Fibroblast of the conjunctiva (primary cell): Measurements from ENCODE around the gene PKDCC.
"Not testable (repeated sequence)": the region's sequence is repeated elsewhere in the genome, so short reads cannot be mapped to it uniquely, and the experiment has no call there.

Experiments used
- DNase-seq: peaks from one replicate; pipeline ENCODE4 v3.0.0-alpha.2; 2010; ENCODE audit warnings: low read depth

PKDCC gene

DNA sequence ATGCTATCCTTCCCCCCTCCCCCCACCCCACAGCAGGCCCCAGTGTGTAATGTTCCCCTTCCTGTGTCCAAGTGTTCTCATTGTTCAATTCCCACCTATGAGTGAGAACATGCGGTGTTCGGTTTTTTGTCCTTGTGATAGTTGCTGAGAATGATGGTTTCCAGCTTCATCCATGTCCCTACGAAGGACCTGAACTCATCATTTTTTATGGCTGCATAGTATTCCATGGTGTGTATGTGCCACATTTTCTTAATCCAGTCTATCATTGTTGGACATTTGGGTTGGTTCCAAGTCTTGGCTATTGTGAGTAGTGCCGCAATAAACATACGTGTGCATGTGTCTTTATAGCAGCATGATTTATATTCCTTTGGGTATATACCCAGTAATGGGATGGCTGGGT lies 17.9 kb downstream of the PKDCC start:
- not testable (repeated sequence) for DNase-seq

DNA sequence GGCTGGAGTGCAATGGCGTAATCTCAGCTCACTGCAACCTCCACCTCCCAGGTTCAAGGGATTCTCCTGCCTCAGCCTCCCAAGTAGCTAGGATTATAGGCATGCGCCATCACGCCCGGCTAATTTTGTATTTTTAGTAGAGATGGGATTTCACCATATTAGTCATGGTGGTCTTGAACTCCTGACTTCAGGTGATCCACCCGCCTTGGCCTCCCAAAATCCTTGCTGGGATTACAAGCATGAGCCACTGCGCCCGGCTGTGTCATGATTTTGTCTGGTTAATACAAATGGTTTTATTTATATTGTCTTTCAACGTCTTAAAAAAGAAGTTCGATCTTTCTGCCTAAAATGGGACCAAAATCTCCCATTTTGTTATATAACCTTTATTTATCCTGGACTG lies 19.2 kb downstream of the PKDCC start:
- not testable (repeated sequence) for DNase-seq

DNA sequence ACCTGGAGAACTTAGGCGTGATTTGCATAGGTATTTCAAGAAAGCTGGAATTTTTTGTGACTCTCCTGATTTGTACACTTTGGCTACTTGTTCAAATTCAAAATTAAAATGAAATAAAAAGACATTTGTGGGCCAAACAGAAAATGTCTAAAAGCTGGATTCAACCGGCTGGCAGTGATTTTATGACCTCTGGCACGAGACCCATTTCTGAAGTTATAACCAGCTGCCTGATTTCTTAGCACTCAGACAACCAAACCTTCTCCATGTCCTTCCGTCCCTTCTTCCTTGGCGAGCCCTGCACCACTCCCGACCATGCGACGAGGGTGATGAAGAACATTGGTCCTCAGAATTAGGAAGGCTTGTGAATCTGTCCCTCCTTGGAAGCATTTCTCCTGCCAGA lies 19.7 kb downstream of the PKDCC start:
- DNase-seq, result no peak

DNA sequence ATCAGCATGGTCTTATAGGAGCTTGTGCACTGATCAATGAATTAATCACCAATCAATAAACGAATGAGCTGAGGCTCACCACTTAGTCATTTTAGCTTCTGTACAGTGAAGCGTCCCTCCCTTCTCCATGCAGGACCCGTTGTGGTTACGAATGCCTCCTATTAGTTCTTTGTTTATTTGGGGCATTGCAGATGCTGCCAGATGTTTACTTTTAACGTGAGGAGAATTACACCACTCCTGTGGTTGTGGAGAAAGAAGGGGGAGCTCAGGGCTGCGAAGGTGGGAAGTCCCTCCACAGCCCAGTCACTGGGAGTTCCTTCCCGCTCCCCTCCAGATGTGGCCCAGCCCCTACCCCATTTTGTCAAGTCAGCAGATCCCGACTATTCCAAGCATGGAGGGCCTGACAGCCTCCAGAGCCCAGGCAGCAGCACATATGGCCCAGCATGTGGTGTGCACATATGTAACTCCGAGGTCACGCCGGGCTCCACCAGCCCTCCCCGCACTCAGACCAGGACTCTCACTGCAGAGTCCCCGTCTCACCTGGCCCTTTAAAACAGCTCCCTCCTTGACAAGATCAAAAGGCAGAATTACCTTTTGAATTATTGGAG lies 20.9 kb downstream of the PKDCC start:
- DNase-seq, result no peak

DNA sequence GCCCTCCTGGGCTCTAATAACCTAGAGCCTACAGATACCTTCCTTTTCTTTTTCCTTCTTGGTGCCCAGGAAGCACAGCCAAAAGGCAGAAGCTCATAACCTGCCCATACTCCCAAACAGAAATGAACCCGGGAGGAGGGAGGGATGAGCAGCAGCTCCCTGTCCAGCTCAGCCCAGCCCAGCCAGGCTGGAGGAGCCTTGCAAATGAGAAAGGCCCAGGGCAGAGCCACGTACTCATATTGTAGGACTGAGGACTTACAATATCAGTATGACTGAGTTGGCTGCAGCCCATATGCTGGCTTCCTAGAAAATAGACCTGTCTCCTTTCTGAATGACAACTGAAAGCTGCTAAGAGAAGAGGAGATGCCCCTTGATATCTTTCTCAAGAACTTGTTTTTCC lies 21.7 kb downstream of the PKDCC start:
- no peak for DNase-seq

DNA sequence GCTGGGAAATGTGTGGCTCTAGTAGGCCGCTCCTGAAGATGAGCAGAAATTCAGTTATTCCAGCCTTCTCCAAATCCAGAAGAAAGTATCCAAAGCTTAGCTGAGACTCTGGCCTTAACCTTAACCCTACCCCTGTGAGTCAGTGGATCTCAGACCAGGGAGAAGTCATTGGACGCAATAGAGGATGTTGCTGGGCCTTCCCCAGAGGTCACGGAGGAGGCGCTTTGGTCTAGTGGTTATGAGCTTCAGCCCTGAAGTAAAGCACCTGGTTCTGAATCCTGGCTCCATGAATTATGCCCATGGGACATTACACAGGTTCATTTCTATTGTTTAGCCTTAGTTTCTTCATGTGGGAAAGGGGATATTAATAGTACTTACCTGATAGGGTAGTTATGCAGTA lies 24.0 kb downstream of the PKDCC start:
- no peak for DNase-seq

DNA sequence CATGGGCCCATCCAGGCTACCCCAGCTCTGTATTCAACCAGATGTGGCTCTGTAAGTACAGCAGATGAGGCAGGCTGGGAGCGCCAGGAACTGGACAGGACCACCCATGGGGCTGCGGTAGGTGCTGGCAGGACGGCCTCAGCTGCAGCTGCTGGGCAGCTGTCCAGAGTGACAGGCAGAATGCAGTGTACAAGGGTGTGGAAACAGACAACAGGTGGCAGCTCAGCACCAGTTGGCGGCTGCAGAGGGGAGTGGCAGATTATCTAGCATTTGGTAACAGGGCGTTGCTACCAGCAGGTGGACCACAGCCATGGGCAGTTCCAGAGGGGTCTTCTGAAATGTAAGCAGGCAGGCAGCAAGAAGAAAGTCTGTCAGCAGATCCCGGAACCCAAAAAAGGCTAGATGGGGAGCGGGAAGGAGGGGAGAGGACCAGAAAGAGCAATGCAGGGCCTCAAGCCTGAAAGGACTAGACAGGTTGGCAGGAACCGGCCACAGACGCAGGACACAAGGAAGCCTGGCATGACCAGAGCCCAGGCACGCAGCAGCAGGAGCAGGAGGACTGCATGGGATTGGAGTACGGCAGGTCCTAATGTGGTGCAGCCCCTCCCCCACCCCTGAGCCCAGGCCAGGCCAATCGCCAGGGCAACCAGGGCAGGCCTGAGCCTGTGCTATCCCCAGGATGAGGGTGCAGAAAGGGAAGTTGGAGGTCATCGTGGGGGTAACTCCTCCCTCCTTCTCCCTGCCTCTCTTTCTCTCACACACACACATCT lies 24.7 kb downstream of the PKDCC start:
- DNase-seq, result no peak

DNA sequence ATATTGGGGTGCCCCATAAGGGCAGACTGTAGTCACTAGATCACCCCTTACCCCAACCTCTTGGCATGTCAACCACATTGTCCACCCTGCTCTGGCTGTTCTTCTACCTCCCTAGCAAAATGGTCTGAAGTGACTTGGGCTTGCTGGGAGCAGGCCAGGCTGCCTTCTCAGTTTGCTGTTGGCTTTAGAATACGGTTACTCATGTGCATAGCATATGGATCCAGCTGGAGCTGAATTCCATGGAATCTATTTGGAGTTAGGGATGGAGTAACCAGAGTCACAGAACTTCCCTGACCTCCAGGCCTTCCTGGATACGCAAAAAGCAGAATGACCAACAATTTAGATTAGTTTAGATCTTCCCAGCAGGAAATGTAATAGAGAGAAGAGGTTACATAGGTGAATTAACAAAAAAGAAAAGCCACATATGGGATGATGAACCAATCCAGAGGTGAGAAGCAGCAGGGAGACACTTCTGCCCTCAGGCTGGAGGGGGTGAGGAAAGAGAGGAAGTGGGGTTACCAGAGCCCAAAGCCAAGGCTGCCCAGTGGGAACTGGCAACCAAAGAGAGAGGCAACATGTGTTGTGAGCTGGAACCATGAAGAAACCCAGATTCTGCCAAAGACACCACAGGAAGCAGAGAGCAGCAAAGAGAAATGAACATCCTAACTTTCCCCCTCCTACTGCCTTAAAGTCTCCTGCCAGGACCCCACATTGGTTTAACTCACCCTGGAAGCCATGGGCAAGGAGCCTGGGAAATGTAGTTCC lies 26.1 kb downstream of the PKDCC start:
- DNase-seq, result no peak

DNA sequence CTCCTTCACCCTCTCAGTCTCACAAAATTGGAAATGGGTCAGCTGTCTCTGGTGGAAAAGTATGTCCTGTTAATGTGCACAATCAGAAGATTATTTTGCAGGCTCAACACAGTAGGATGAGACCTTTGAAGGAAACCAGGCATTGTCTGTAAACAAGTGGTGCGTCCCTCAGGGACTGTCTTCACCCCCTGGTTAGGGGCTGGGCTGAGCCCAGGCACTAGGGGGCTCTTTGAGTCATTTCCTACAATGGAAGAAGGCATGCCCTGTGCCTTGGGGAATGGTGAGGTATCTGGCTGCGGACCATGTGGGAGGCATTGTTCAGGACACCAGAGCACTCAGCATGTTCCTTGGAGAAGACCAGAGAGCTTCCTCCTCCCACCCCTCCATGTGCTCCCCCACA lies 26.8 kb downstream of the PKDCC start:
- DNase-seq, result no peak

DNA sequence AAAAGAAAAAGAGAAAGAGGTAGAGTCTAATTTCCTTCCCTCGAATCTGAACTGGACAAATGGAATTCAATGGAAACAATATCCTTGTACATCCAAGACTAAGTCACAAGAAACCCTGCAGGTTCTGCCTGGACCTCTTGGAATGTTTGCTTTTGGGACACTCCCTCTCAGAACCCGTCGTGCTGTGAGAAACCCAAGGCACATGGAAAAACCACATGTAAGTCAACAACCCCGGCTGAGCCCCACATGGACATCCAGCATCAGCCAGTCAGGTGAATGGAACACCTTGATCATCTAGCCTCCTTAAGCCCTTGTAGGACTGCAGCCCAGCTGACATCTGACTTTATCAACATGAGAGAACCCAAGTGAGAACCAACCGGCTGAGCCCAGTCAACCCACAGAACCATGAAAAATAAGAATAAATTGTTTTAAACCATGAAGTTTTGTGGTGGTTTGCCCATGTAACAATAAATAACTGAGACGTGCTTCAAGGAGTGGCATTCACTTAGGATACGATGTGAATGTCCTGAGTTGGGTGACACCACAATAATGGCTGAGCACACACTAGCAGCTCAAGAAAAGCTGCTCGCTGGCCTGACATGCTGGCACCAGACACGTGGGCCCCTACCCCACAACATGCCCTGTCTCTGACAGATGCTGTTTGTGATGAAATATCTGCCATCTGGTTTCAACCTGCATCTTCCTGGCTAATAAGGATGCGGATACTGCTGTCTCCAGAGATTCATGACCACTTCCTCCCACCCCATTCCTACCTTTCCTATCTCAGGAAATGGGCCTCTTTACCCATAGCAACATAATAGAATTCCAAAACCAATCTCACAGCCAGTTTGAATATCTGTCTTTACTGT lies 28.8 kb downstream of the PKDCC start:
- no peak for DNase-seq

DNA sequence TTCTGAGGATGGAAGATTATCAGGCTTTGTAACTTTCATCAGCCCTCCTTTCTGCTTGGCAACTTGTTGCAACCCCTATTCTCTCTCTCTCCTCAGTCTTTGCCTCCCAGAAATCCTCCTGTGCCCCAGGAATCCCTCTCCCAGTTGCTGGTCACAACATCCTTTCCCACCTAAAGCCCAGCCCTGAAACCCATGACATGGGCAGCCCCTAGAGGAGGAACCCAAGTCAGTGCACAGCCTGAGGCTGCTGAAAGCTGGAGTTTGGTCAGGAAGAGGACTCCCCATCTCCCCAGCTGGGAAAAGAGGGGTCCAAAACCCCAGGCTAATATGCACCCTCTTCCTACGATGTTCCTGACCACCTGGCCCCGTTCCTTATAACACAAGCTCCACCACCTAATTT lies 29.5 kb downstream of the PKDCC start:
- DNase-seq, result no peak

DNA sequence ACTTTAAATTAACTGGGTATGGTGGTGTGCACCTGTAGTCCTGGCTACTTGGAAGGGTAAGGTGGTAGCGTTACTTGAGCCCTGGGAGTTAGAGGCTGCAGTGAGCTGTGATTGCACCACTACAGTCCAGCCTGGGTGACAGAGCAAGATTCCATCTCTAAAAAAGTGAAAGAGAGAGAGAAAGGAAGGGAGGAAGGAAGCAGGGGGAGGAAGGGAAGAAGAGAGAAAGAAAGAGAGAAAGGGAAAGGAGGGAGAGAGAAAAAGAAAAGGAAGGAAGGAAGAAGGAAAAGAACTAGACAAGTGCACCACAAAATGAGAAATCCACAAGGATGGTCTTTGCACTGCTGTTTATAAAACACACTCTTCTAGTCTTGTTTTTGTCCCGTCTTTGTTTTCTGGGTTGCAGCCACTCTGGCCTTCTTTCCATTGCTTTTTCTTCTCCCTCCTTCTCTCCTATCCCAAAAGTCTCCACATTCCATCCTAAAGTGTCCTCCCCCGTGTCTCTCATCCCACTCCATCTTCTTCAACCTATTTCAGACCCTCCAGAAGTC lies 32.0 kb downstream of the PKDCC start:
- DNase-seq, result no peak

DNA sequence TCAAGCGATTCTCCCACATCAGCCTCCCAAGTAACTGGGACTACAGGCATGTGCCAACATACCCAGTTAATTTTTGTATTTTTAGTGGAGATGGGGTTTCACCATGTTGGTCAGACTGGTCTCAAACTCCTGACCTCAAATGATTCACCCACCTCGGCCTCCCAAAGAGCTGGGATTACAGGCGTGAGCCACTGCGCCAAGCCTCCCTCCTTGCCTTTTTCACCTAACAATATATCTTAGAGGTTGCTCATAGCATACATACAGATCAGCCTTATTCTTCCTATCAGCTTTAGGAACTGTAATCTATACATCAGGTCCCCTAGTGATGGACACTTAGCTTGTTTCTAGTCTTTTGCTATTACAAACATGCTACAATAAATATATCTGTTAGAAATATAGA lies 33.3 kb downstream of the PKDCC start:
- DNase-seq, result not testable (repeated sequence)

DNA sequence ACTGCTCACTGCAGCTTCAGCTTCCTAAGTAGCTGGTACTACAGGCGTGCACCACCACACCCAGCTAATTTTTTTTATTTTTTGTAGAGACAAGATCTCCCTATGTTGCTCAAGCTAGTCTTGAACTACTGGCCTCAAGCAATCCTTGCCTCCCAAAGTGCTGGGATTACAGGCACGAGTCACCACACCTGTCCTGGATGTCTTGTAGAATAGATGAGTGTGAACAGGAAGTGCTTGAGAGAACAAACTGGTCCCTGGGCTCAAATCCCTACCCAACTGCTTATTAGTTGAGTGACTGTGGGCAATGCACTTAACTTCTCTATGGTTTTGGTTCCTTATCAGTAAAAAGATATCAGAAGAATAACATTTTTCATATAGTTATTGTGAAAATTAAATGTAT lies 34.2 kb downstream of the PKDCC start:
- DNase-seq, result no peak

DNA sequence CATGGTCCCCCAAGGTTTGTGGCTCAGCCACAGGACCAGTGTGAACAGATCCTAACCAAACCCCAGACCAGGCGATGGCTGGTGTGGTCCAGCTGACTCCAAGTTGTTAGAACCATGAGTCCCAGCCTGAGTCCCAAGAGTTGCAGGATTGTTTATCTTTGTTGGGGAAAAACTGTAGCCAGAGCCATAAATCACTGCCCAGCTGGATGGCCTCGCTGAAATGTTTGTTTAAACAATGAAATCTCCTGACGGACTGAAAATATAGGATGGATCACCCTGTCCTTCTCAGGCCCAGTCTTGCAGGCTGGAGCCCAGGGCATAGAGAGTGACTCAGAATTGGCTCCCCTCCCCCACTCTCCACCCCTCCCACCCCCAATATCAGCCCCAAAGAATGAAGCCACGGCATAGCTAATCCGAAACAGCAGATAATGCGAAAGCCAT lies 36.4 kb downstream of the PKDCC start:
- no peak for DNase-seq

DNA sequence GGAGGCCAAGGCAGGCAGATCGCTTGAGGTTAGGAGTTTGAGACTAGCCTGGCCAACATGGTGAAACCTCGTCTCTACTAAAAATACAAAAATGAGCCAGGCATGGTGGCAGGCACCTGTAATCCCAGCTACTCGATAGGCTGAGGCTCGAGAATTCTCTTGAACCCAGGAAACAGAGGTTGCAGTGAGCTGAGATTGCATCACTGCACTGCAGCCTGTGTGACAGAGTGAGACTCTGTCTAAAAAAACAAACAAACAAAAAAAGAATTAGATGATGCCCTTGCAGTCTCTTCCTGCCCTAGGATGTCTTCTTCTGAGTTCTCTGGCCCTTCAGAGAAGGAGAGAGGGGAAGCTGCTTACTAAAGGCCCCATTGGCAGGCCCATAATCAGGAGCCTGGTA lies 37.2 kb downstream of the PKDCC start:
- DNase-seq, result not testable (repeated sequence)

DNA sequence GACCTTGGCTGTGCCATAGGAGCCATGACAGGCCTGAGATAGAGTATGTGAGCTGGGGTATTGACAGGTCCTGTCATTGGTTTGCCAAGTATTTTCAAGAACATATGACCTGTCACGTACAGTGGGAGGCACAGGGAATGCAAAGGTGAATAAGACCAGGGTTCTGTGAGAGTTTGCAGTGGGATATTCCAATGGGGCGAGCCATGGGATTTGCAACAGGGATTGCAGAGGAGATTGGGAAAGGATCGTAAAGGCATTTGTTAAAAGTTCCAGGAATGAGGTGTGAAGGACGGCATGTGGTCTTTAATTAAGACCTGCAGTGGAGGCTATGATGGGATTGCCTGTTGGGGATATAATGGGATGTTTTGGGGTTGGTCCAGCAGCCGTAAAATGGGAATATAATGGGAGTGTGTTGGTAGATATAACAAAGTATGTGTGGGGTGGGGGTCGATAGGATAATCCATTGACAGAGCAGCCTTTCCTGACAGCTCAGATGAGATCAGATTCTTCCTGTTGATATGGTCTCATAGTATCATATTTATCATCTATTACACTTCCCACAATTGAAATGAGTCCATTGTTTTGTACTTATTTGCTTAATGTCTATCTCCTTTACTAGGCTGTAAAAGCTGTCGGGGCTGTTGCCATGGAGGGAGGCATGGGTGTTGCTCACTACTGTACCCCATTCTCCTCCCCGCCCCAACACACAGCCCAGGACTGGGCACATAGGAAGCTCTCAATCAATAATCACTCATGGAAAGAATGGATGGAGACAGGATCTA lies 38.1 kb downstream of the PKDCC start:
- DNase-seq, result no peak

DNA sequence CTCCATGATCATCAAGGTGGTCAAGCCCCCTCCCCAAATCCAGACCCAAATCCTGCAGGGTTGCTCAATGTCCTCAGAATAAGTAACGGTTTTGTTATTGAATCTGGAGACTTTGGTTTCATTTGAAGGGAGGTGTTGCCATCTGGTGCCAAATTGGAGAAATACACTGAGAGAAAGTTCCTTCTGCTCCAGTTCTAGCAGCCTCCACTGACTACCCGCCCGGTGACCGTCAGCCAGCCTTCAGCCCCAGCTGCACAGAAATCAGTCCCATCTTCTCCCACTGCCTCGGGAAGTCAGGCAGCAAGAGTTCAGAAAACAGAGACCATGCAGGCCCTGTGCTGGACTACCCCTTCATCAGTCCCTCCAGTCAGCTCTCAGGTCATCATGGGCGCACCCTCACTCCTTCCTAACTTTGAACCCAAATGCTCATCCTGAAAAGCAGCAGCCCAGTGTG lies 38.7 kb downstream of the PKDCC start:
- peak; percentile 51 for DNase-seq

DNA sequence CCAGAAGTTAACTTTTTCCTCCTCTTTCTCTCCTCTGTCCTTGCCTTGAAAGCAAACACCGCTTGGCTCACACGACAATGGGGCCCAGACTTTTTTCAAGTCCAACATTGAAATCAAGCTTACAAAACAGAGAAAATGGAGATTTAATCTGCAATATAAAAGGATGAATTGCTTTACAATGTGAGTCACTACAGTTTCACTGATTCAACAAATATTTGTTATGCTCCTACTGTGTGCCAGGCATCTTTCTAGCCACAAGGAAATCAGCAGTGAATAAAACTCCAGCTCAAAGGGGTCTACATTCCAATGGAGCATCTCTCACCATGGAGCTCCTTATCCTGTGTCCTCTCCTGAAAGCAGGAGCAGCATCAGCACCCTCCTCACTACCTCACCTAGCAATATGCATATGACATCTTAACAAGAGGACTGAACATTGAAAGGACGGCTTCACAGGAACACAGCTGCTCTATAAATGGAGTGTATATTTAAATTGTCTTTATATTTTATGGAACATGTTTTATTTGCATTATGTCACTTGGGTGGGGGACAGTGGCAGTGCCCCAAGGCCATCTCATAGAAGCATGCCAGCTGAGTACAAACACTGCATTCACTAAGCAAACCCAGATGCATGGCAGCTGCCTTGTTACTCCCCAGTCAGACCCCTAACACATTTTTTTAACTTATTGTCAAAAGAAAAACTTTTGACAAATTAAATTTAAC lies 39.5 kb downstream of the PKDCC start:
- no peak for DNase-seq

DNA sequence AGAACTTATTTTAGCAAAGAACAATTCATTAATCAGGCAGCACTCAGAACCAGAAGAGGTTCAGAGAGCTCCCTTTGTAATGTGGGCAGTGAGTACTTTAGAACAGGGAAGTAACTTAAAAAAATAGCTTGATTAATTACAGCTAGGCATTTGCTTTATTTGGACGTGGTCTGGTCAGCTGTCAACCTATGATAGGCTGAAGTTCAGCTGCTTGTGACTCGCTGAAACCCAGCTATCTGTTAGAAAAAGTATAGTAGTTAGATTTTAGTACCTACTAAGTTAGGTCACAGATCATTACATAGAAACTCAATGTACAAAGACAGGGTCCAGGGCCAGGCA lies 40.0 kb downstream of the PKDCC start:
- DNase-seq, result no peak
